KBM-7 (cell line): ENCODE measurements around the gene TAS2R30.
"Not testable (repeated sequence)": the region's sequence is repeated elsewhere in the genome, so short reads cannot be mapped to it uniquely, and the experiment has no call there.

ENCODE experiments used
- DNase-seq: peaks from one replicate; pipeline ENCODE4 v3.0.0-alpha.2; 2015
- in situ Hi-C: fragments of 300-500 bp; cut with MboI; formaldehyde crosslinking; loops from 2 replicates; pipeline ENCODE4 v1.14.3; 2020; ENCODE audit warnings: low sequenced_read_pairs, low pct_unique_long_range_greater_than_20kb, mixed read lengths

TAS2R30 gene

GRCh38 chr12:11133162-11133561 lies 1.3 kb downstream of the TAS2R30 start:
- in situ Hi-C loops = no loop called here
- no peak for DNase-seq

GRCh38 chr12:11130999-11131398 lies 3.4 kb downstream of the TAS2R30 start:
- no peak for DNase-seq
- in situ Hi-C loops = no loop called here

GRCh38 chr12:11130382-11130781 lies 4.1 kb downstream of the TAS2R30 start:
- in situ Hi-C loops = no loop called here
- no peak for DNase-seq

GRCh38 chr12:11114130-11114529 lies 20.3 kb downstream of the TAS2R30 start:
- in situ Hi-C loops, DNase-seq: not testable (repeated sequence)

- in situ Hi-C loops, DNase-seq: not testable (repeated sequence)
Observed at GRCh38 chr12:11111213-11111612, 23.2 kb downstream of the TAS2R30 start.

- no peak for DNase-seq
Observed at GRCh38 chr12:11108862-11109261, 25.6 kb downstream of the TAS2R30 start.

GRCh38 chr12:11107719-11108118 lies 26.7 kb downstream of the TAS2R30 start:
- no peak for DNase-seq
- in situ Hi-C loops = no loop called here

More at GRCh38 chr12:11108862-11109261, 25.6 kb downstream of the TAS2R30 start:
- in situ Hi-C loops = no loop called here

- DNase-seq = no peak
- in situ Hi-C loops = no loop called here
Observed at GRCh38 chr12:11106288-11106687, 28.2 kb downstream of the TAS2R30 start.

- in situ Hi-C loops = no loop called here
- no peak for DNase-seq
Observed at GRCh38 chr12:11105546-11105945, 28.9 kb downstream of the TAS2R30 start.

- in situ Hi-C loops, DNase-seq: not testable (repeated sequence)
Observed at GRCh38 chr12:11094910-11095309, 39.5 kb downstream of the TAS2R30 start.

GRCh38 chr12:11092128-11092527 lies 42.3 kb downstream of the TAS2R30 start, which contains the start of gene TAS2R43:
Gene TAS2R43, minus strand, starts transcription at chr12:11092313. Its CDS starts 84 bp downstream, at chr12:11092229.
- in situ Hi-C loops = no loop called here
- no peak for DNase-seq

GRCh38 chr12:11089246-11089645 lies 45.2 kb downstream of the TAS2R30 start:
- no peak for DNase-seq
- in situ Hi-C loops = no loop called here

- no peak for DNase-seq
Observed at GRCh38 chr12:11085419-11085818, 49.0 kb downstream of the TAS2R30 start.

More at GRCh38 chr12:11085419-11085818, 49.0 kb downstream of the TAS2R30 start:
- in situ Hi-C loops = no loop called here
